GM20431 (cell line): ENCODE results near the gene WBP1L.

Source experiments
- in situ Hi-C: fragments of 300-500 bp; cut with MseI, MboI; formaldehyde crosslinking; loops from one replicate; pipeline ENCODE4 v1.15.0; 2020; ENCODE audit warnings: low sequenced_read_pairs; ENCODE audit not compliant: unreplicated experiment

The WBP1L gene

GRCh38 chr10:102776779-102777456 is 33.2 kb downstream of the WBP1L start:
- in situ Hi-C loops: no loop called here

DNA sequence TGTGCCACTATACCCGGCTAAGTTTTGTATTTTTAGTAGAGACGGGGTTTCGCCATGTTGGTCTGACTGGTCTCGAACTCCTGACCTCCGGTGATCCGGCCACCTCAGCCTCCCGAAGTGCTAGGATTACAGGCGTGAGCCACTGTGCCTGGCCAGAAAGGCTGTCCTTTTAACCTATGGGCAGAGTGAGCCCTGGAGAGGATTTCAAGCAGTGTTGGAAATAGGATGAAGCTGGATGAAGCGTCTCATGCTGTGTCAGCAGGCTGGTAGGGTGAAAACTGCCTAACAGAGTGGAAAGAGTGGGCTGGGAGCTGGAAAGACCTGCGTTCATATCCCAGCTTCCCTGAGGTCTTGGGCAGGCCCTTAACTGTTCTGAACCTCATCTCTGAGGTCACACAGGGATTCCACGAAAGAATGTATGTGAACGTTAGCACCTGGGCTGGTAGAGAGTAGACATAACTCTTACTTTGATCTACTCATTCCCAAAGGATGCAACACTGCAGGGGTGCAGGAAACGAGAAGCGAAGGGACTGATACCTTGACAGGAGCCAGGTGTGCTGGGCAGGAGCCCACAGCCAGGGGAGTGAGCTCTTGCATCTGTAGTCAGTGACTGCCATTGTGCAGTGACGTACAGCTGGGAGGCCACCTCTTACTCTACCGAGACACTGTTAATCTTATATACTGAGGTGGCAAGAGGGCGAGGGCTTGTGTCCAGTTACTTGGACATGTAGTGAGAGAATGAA is 34.1 kb downstream of the WBP1L start:
- in situ Hi-C loops: no loop called here

- in situ Hi-C loops: no loop called here
These were observed 35.0 kb downstream of the WBP1L start for GRCh38 chr10:102778781-102779180.

DNA sequence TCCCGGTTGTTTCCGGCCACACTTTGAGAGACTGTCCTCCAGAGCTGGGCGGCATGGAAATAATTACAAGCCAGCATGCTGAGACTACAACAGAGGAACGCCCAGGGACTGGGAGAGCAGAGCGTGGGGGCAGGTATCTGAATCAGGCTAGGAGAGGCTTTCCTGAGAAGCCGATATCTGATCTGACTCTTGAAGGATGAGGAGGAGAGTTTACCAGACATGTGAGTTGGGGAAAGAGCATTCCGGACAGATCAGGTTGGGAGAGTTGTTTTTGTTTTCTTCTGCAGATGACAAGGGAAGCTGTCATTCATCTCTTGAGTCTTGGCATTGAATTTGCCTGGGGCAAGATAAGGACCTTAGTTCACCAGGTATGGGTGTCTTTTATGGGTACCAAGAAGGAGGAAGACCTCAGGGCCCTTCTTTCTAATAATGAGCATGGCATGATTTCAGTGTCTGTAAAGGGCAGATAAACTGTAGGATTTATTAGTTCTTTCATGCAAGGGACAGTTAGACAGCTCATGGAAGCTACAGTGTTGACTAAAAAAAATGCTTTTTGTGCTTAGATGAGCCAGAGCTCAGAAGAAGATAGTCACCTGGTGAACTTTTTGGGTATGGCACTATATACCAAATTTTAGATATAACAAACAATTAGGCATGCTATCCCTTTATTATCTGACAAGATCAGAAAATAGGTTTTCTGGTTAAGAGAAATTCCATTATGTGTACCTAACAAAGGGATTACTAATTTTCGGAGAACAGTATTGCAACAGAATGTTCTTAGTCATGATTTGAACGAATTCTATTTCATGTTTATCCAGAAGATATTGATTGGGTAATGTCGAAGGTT is 36.2 kb downstream of the WBP1L start:
- in situ Hi-C loops: no loop called here

DNA sequence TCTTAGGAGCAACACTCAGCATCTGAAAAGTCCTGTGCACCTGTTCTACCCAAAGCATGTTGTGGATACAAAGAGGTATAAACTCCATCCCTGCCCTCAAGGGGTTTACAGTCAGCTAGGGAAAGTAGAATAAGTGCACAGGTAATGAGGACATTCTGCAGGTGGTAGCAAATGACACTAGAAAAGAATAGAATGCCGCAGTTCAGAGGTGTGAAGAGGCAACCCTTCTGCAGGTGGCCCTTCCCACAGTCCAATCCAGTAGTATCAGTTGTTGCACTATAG is 36.7 kb downstream of the WBP1L start:
- in situ Hi-C loops: no loop called here

GRCh38 chr10:102781090-102781920 is 37.6 kb downstream of the WBP1L start:
- in situ Hi-C loops: no loop called here

DNA sequence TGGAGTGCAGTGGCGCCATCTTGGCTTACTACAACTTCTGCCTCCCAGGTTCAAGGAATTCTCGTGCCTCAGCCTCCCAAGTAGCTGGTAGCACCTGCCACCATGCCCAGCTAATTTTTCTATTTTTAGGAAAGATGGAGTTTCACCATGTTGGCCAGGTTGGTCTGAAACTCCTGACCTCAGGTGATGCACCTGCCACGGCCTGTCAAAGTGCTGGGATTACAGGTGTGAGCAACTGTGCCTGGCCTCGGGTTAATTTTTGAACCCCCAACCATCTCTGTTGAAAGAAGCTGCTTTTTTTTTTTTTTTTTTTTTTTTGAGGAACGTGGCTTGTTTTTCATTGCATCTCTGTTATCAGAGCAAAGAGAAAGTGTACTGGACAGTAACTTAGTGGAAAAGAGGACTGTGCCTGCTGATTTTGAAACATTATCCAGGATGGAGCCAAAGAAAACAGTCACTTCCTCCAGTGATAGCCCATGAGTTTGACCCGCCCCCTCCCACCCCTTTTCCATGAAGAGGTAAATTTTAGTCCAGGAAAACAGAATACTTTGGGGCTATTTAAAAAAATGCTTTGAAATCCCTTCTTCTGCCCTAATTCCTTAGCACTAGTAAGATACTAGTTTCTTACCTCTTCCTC is 38.3 kb downstream of the WBP1L start:
- in situ Hi-C loops: no loop called here

- in situ Hi-C loops: no loop called here
These were observed 39.2 kb downstream of the WBP1L start for GRCh38 chr10:102782673-102783551.

DNA sequence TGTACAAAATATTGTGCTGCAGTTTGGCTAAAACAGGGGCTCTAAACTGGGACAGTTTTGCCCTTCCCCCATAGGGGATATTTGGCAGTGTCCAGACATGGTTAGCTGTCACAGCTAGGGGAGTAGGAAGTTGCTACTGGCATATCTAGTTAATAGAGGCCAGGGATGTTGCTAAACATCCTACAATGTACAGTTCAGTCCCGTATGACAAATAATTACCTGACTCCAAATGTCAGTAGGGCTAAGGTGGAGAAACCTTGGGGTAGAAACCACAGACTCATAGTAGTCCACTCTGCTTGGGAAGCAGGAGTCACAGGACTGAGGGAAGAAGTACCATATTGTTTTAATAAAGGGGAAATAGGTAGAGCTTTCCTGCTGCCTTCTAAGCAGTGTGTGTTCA is 39.8 kb downstream of the WBP1L start:
- in situ Hi-C loops: no loop called here

DNA sequence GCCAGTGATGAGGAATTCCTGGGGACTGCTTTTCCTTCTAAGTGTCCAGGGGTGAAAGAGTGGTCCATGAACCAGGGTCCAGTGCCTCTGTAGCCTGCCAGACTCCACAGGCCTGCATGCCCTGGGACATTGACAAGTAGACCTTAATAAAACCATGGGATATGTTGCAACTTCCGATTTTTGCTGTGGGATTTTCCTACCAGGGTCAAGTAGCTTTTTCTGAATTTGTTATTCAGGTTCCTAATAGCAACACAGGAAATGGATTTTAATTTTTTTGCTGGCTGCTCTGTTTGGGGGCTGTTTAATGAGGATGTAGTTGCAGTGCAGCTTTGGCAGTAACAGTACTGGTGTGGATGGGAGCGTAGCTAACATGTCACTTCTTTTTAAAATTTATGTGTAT is 42.1 kb downstream of the WBP1L start:
- in situ Hi-C loops: no loop called here

- in situ Hi-C loops: no loop called here
These were observed 48.1 kb downstream of the WBP1L start for GRCh38 chr10:102791754-102792395.

DNA sequence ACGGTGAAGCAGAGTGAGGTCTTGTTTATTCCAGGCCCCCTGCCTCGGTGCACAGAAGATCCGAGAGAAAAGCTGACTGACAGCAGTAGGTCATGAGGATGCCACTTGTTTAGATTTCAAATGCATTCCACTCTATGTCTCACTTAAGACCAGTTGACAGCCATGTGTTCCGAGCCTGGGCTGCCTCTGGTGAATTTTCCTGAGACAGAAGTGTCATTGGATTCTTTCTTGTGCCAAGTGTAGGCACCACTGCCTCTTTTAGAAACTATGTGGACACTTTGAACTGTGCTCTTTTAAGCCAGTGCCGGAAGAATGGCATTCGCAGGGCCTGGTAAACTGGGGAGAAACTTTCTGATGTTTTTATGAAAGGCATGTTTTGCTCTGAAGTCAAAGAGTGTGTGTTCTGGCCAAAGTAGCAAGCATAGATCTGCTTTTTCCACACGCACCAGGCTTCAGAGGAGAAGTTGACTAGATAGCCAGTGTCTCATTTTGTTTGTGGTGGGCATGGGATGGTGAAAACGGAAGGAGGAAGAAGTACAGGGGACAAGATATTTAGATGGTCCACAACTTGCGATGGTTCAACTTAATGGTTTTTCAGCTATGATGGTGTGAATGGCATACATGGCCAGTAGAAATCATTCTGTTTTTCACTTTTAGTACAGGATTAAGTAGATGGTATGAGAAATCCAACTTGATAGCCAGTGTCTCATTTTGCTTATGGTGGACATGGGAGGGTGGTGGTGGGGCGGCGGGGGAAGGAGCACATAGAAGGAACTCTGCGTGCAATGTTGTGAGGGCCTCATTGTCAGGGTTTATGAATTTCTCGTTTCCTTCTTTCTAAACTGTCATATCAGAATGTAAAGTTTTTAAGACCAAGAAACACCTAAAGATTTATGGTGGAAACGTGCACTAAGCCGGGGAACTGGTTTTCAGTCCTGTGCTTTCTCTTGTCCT is 52.0 kb downstream of the WBP1L start:
- in situ Hi-C loops: no loop called here

GRCh38 chr10:102796407-102797176 is 52.8 kb downstream of the WBP1L start:
- in situ Hi-C loops: no loop called here

DNA sequence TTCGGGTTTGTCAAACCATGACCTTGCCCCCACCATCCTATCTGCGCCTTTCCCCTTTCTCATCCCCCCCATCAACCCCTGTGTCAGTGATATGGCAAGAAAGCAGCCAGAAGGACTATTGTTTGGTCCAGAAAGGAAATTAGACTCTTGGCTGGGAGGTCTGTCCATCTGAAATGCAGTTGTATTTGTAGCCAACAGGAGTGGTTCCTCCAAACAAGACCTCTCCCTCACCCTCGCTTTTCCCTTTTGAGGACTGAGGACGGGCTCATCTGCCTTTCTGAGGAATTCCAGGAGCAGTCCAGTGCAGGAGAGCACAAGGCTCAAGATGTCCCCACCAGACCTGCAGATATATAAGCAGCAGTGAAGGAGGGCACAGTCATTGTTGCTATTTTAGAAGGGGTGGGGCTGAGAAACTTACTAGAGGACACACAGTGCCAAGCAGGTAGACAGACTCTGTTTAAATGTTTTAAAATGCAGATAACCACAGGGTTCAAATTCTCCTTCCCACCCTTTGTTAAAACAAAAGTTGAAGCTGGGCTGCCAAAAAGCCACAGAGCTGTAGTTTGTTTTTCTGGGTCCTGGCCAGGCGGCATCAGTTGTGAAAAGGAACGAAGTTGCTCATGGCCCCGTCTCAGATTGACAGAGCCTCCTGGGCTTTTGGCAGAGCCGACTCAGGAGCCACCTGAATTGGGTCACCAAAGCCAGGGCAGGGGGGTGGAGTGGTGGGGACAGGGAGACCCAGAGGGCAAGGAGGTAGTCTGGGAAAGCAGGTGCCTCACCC is 56.1 kb downstream of the WBP1L start:
- in situ Hi-C loops: no loop called here

- in situ Hi-C loops: no loop called here
These were observed 57.0 kb downstream of the WBP1L start for GRCh38 chr10:102800611-102801335.
